GM10266 (cell line): ENCODE results near the gene ACSM4.
"Not testable (repeated sequence)": the region's sequence is repeated elsewhere in the genome, so short reads cannot be mapped to it uniquely, and the experiment has no call there.

Source experiments
- DNase-seq: peaks from one replicate; pipeline ENCODE4 v3.0.0; 2012; ENCODE audit errors: extremely low spot score
- TF ChIP-seq, protein P1 (sequence below): IDR thresholded peaks from 2 replicates; pipeline ENCODE4 v1.5.1; 2012; ENCODE audit warnings: mild to moderate bottlenecking, low read depth; ENCODE audit not compliant: control insufficient read depth, insufficient read depth; ENCODE audit errors: missing control alignments

Gene ACSM4

DNA sequence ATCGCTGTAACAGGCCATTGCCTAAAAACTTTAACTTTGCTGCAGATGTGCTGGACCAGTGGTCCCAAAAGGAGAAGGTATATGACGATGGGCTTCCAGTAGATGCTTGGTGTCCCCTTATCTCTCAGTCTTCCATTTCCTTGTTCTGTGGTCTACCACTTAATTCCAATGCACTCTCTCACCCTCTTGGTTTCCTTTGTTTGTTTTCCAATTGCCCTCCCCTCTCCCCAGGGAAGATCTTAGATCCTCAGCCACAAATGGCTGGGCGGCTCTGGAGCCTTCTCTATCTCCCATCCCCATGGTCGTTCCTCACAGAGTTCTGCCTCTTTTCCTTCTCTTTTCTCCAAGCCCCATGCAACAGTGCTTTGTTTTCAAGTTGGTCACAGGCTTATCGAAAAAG, 584 bp downstream of the ACSM4 start:
- DNase-seq = no peak
- TF ChIP-seq, protein P1, sequence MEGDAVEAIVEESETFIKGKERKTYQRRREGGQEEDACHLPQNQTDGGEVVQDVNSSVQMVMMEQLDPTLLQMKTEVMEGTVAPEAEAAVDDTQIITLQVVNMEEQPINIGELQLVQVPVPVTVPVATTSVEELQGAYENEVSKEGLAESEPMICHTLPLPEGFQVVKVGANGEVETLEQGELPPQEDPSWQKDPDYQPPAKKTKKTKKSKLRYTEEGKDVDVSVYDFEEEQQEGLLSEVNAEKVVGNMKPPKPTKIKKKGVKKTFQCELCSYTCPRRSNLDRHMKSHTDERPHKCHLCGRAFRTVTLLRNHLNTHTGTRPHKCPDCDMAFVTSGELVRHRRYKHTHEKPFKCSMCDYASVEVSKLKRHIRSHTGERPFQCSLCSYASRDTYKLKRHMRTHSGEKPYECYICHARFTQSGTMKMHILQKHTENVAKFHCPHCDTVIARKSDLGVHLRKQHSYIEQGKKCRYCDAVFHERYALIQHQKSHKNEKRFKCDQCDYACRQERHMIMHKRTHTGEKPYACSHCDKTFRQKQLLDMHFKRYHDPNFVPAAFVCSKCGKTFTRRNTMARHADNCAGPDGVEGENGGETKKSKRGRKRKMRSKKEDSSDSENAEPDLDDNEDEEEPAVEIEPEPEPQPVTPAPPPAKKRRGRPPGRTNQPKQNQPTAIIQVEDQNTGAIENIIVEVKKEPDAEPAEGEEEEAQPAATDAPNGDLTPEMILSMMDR = no peak

DNA sequence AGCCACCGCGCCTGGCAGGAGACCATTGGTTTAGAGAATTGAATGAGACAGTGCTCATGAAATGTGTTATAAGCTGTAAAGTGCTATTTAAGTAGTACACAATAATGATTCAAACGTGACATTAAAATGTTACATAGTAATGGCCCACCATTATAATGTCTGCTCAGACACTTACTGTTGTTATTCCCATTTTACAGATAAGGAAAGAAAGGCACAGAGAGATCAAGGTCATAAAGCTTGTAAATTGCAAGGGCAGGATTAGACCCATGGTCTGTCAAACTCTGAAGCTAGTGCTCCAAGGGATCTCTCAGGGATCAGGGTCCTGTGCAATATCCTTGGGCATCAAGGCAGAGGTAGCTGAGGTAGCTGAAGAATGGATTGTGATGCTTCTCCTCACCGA, 6.2 kb downstream of the ACSM4 start:
- TF ChIP-seq, protein P1 = no peak
- DNase-seq = no peak

DNA sequence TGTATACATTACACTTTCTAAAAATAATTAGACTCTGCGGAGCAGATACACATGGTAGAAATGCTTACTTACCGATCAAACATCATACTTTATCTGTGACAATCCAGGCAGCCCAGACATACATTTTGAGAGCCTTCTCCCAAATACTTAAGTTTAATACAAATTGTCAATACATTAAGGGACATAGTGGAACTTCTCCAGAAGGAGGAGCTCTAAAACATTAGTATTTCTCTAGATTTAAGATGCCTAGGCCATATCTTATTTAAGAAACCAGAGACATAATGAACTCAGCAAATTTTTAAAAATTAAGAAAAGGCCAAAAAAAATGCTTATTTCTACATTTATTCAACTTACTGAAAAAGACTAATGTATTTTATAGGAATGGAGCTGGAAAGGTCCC, 16.1 kb downstream of the ACSM4 start:
- TF ChIP-seq, protein P1 = no peak
- no peak for DNase-seq

DNA sequence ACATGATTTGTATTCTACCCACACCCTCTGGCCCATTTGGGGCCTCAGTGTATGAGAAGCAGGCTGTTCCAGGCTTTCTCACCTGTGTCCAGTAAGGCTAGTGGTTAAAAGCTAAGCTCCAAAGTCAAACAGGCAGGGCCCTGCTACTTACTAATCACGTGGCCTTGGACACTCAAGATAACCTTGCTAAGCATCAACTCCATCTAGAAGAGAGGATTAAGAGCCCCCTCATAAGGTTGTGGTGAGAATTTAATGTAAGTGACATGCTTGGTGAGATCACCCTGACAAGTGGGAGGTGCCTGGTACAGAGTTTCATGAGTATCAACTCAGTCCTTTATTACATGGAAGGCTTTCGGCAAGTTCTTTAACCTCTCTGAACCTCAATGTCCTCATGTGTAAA, 17.8 kb downstream of the ACSM4 start:
- TF ChIP-seq, protein P1 = no peak
- DNase-seq = no peak

DNA sequence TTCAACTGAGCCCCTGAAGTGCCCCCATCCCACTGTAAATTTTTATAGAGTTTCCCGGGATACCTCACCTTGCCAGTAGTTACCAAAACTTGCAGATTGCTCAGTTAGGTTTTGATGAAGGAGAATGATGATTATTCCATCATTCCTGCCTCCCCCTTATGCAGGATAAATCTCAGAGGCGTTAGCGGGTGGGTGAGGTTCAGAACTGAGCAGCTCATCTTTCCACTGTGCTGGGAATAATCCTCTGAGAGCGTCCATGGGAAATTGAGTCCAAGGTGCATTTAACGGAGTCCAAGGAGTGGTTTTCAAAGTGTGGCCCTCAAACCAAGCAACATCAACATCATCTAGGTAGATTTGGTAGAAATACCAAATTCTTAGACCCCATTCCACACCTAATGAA, 18.7 kb downstream of the ACSM4 start:
- no peak for DNase-seq
- TF ChIP-seq, protein P1 = no peak

DNA sequence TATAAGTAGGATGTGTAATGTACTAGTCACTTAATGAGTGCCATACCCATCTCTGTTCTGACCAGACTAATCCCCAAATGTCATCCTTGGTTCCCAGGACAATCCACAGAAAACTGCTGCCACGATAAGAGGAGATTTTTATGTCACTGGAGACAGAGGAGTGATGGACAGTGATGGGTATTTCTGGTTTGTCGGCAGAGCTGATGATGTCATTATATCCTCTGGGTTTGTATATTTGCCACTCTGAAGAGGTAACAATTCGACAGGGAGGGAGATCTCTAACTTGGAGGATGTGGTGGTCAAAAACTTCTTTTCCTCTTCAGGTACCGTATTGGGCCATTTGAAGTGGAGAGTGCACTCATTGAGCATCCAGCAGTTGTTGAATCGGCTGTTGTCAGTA, 20.3 kb downstream of the ACSM4 start:
- TF ChIP-seq, protein P1 = no peak
- DNase-seq = no peak

DNA sequence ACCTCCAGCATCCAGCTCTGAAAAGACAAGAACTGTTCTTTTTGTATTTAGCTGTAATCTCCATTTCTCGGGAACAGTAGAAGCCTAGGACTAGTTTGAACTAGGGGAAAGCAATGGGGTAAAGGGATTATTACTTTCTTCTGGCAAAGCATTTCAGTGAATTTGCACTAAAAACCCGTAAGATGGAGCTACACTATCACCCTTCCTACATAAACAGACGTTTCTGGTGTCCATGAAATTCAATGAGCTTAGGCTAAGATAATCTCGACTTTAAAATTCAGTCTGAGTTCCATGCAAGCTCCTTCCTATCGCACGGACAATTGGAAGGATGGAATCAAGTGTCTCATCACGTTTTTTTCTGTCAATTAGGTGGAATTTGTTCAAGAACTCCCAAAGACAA, 24.0 kb downstream of the ACSM4 start:
- DNase-seq = no peak
- TF ChIP-seq, protein P1 = no peak

DNA sequence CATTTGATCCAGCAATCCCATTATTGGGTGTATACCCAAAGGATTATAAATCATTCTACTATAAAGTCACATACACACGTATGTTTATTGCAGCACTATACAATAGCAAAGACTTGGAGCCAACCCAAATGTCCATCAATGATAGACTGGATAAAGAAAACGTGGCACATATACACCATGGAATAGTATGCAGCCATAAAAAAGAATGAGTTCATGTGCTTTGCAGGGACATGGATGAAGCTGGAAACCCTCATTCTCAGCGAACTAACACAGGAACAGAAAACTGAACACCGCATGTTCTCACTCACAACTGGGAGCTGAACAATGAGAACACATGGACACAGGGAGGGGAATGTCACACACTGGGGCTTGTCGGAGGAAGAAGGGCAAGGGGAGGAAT, 33.9 kb downstream of the ACSM4 start:
- not testable (repeated sequence) for DNase-seq
